Superior temporal gyrus (tissue), 1 donor: ENCODE measurements around the gene C2CD4C.
"Not testable (repeated sequence)": the region's sequence is repeated elsewhere in the genome, so short reads cannot be mapped to it uniquely, and the experiment has no call there.

Experiments
- DNase-seq: peaks from one replicate; pipeline ENCODE4 v3.0.0-alpha.2; 2016; ENCODE audit errors: extremely low spot score

C2CD4C gene

GRCh38 chr19:416416-416815, 7.5 kb upstream of the C2CD4C start:
- no peak for DNase-seq

- no peak for DNase-seq
Measured at GRCh38 chr19:415292-415691, 6.3 kb upstream of the C2CD4C start.

GRCh38 chr19:413756-414420, 4.9 kb upstream of the C2CD4C start:
- DNase-seq = no peak

GRCh38 chr19:412356-413355, 3.7 kb upstream of the C2CD4C start:
- DNase-seq = no peak

GRCh38 chr19:411723-412355, 2.9 kb upstream of the C2CD4C start:
- DNase-seq = no peak

GRCh38 chr19:411121-411722, 2.3 kb upstream of the C2CD4C start:
- not testable (repeated sequence) for DNase-seq

GRCh38 chr19:410243-410781, 1.4 kb upstream of the C2CD4C start:
- DNase-seq = no peak

DNA sequence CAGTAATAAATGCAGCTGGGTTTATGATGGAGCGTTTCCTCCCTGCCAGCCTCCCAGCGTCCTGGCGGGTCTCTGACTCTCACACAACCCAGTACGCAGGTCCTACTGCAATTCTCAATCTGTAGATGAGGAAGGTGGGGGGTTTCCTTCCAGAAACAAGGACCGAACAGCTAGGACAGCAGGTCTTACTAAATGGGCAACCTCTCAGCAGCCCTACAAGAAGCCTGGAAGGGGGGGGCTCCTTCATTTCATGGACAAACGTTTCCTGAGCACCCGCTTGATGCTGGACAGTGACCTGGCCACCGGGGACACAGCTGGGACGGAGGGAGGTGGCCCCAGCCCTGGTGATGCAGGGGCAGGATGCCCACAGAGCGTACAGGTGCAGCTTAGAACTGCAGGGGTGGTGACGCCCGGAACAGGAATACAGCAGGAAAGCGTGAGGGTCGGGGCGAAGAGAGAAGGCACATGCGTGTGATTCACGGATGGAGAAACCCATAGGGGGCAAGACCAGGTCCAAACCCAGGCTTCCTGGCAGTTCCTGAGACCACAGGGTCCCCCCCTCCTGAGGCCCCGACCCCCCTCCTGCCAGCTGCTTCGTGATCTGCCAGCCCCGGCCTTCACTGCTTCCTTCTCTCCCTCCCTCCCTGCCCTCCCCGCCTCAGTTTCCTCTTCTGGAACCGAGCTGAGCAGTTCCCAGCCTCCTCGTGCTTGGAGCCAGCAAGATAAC, 732 bp upstream of the C2CD4C start:
- DNase-seq = no peak

- no peak for DNase-seq
Measured at GRCh38 chr19:408441-408901, 476 bp downstream of the C2CD4C start.

DNA sequence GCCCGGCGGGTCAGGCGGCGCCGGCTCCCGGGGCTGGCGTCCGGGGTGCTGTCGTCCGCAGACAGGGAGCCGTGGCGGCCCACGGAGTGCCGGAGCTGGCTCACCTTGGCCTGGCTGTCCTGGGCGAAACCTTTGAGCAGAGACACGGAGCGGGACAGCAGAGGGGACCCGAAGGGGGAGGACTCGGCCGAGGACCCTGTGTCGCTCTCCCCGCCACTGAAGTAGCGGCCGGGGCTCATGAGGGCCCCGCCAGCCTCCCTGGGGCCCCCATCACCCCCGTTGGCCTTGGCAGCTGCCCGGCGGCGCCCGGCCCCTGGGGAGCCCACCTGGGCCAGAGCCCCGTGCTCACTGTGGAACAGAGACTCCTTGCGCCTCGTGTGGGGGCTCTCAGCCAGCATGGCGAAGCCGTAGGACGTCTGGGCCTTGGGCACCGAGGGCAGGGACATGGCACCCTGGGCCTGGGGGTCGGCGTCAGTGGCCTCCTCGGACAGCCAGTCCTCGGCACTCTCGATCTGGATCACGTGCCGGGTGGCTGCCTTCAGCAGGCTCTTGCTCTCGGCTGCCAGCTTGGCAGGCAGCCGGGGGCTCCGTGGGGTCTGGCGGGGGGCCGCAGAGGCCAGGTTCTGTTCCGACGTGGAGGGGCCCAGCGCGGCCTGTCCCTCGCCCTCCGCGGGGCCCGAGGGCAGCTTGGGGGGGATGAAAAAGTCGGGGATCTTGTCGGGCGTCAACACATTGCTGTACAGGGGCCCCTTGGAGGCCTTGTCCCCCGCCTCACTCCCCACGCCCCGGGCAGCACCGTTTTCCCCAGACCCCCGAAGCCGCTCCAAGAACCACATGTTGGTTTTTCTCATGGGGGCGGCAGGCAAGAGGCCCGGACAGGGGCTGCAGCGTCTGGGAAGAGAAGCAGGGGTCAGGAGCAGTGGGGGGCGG, 1.2 kb downstream of the C2CD4C start:
- no peak for DNase-seq

DNA sequence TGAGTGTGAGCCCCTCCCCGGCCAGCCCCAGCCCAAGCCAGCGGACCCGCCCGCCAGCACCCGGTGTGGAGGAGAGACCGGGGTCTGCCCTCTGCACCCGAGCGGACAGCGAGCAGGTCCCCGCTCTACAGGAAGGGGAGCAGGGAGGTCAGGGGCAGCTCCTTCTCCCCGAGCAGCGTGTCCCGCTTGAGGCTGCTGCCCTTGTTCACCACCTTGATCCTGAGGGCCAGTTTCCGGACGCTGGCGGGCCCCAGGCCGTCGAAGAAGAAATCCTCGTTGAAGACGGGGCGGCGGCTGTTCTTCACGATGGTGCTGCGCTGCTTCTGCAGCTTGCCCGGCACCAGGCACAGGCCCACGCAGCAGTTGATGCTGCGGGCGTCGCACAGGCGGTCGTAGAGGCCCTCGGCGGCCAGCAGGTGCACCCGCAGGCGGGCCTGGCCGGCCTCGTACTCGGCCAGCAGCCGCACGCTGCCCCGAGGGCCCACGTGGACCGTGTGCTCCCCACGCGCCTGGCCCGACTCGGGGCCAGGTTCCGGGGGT, 1.9 kb downstream of the C2CD4C start:
- no peak for DNase-seq

GRCh38 chr19:406135-406781, 2.7 kb downstream of the C2CD4C start:
- DNase-seq = no peak

DNA sequence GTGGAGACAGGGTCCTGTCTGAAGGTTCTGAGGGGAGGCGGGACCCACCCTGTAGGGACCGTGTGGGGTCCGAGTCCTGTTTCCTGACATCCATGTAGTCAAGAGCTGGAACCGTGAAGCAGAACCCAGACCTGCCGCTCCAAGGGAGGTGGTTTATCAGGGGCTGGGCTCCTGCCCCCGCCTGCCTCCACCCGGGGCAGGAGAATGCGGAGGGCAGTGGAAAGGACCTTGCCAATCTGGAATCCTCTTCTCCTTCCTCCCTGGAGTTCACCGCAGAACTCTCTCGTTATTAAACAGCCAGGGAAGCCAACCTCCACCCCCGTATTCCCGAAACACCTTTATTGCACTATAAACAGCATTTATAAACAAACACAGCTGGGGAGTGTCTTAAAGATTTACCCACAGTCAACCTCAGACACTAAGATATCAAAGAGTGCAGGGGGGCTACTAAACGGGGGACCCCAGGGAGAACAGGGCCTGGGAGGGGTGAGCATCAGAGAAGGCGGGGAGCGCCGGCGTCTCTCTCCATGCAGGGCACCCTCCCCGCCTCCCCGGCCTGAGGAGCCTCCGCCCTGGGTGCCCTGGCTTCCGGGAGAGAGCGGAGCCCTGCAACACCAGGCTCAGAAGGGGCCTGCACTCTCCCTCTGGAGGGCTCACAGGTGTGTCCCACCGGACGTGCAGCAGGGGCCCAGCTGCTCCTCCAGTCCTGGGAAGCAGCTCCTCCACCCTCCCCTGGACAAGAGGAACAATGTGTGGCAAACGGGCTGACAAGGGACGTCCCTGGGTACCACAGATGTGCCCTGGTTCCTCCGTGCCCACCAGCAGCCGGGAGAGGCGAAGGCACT, 3.6 kb downstream of the C2CD4C start:
- no peak for DNase-seq

- no peak for DNase-seq
Measured at GRCh38 chr19:403221-404027, 5.5 kb downstream of the C2CD4C start.

GRCh38 chr19:402786-403185, 6.2 kb downstream of the C2CD4C start:
- DNase-seq = no peak

- DNase-seq = no peak
Measured at GRCh38 chr19:401866-402511, 7.0 kb downstream of the C2CD4C start.
